Measurements from ENCODE around the gene CYP26C1.
"Not testable (repeated sequence)": the region's sequence is repeated elsewhere in the genome, so short reads cannot be mapped to it uniquely, and the experiment has no call there.

Gene CYP26C1

GRCh38 chr10:93095225-93095624, 34.6 kb downstream of the CYP26C1 start:
- WGBS, 2 experiments (ENCODE audit: insufficient coverage in 2 of 2): 67 to 78% methylated on average over 1 of the region's 1 CpG

GRCh38 chr10:93096901-93097300, 36.3 kb downstream of the CYP26C1 start:
- WGBS, 2 experiments (ENCODE audit: insufficient coverage in 2 of 2): 75 to 93% methylated on average over 2 to 5 of the region's 5 CpGs
- no peak overlapping the region for H3K4me3 ChIP-seq (ENCODE audit: extremely low read depth, insufficient read depth, low read length, poor library complexity, severe bottlenecking)
- H3K27ac ChIP-seq (ENCODE audit: low read depth, low read length, severe bottlenecking): no peak overlapping the region
- H3K36me3 ChIP-seq (ENCODE audit: control insufficient read depth, insufficient read depth, low read length): no peaks in the 10 kb centered on the region
- H3K9me3 ChIP-seq (ENCODE audit: control insufficient read depth, low read length): no peaks in the 10 kb centered on the region
- no peaks in the 10 kb centered on the region for H3K4me1 ChIP-seq (ENCODE audit: control insufficient read depth, insufficient read depth, low read length, poor library complexity, severe bottlenecking)

More at GRCh38 chr10:93095225-93095624, 34.6 kb downstream of the CYP26C1 start:
- Histone ChIP-seq H3K36me3 (ENCODE audit: control insufficient read depth, insufficient read depth, low read length) (no peaks in the 10 kb centered on the region), H3K9me3 (ENCODE audit: control insufficient read depth, low read length) (no peaks in the 10 kb centered on the region), H3K4me3 (ENCODE audit: extremely low read depth, insufficient read depth, low read length, poor library complexity, severe bottlenecking) (no peak overlapping the region), H3K4me1 (ENCODE audit: control insufficient read depth, insufficient read depth, low read length, poor library complexity, severe bottlenecking) (no peaks in the 10 kb centered on the region), H3K27ac (ENCODE audit: low read depth, low read length, severe bottlenecking) (no peak overlapping the region)

GRCh38 chr10:93097386-93097785, 36.8 kb downstream of the CYP26C1 start:
- Histone ChIP-seq H3K4me1 (ENCODE audit: control insufficient read depth, insufficient read depth, low read length, poor library complexity, severe bottlenecking) (no peaks in the 10 kb centered on the region), H3K27ac (ENCODE audit: low read depth, low read length, severe bottlenecking) (no peak overlapping the region), H3K9me3 (ENCODE audit: control insufficient read depth, low read length) (no peaks in the 10 kb centered on the region), H3K36me3 (ENCODE audit: control insufficient read depth, insufficient read depth, low read length) (no peaks in the 10 kb centered on the region), H3K4me3 (ENCODE audit: extremely low read depth, insufficient read depth, low read length, poor library complexity, severe bottlenecking) (no peak overlapping the region)
- 62 to 69% methylated on average over 7 of the region's 9 CpGs for WGBS, 2 experiments (ENCODE audit: insufficient coverage in 2 of 2)

- H3K4me1 ChIP-seq (ENCODE audit: control insufficient read depth, insufficient read depth, low read length, poor library complexity, severe bottlenecking): no peaks in the 10 kb centered on the region
- no peaks in the 10 kb centered on the region for H3K36me3 ChIP-seq (ENCODE audit: control insufficient read depth, insufficient read depth, low read length)
- no peak overlapping the region for H3K4me3 ChIP-seq (ENCODE audit: extremely low read depth, insufficient read depth, low read length, poor library complexity, severe bottlenecking)
- WGBS, 2 experiments (ENCODE audit: insufficient coverage in 2 of 2): 67 to 78% methylated on average over 1 of the region's 3 CpGs
- H3K9me3 ChIP-seq (ENCODE audit: control insufficient read depth, low read length): no peaks in the 10 kb centered on the region
- H3K27ac ChIP-seq (ENCODE audit: low read depth, low read length, severe bottlenecking): no peak overlapping the region
Measured at GRCh38 chr10:93098816-93099215, 38.2 kb downstream of the CYP26C1 start.

- Histone ChIP-seq H3K4me1 (ENCODE audit: control insufficient read depth, insufficient read depth, low read length, poor library complexity, severe bottlenecking) (no peaks in the 10 kb centered on the region), H3K27ac (ENCODE audit: low read depth, low read length, severe bottlenecking) (no peak overlapping the region), H3K9me3 (ENCODE audit: control insufficient read depth, low read length) (no peaks in the 10 kb centered on the region), H3K4me3 (ENCODE audit: extremely low read depth, insufficient read depth, low read length, poor library complexity, severe bottlenecking) (no peak overlapping the region), H3K36me3 (ENCODE audit: control insufficient read depth, insufficient read depth, low read length) (no peaks in the 10 kb centered on the region)
- WGBS, 2 experiments (ENCODE audit: insufficient coverage in 2 of 2): 93 to 97% methylated on average over 6 to 7 of the region's 7 CpGs
Measured at GRCh38 chr10:93099670-93100069, 39.1 kb downstream of the CYP26C1 start.

- 75 to 100% methylated on average over 1 to 2 of the region's 3 CpGs for WGBS, 2 experiments (ENCODE audit: insufficient coverage in 2 of 2)
- H3K36me3 ChIP-seq (ENCODE audit: control insufficient read depth, insufficient read depth, low read length); H3K9me3 ChIP-seq (ENCODE audit: control insufficient read depth, low read length); H3K27ac ChIP-seq (ENCODE audit: low read depth, low read length, severe bottlenecking); H3K4me1 ChIP-seq (ENCODE audit: control insufficient read depth, insufficient read depth, low read length, poor library complexity, severe bottlenecking); H3K4me3 ChIP-seq (ENCODE audit: extremely low read depth, insufficient read depth, low read length, poor library complexity, severe bottlenecking): not testable (repeated sequence)
Measured at GRCh38 chr10:93101148-93101547, 40.5 kb downstream of the CYP26C1 start.

GRCh38 chr10:93103953-93104352, 43.4 kb downstream of the CYP26C1 start:
- H3K9me3 ChIP-seq (ENCODE audit: control insufficient read depth, low read length): no peaks in the 10 kb centered on the region
- no CpG with 5 or more reads among the region's 1 CpG for whole genome bisulfite sequencing, 2 experiments (ENCODE audit: insufficient coverage in 2 of 2)
- no peak overlapping the region for H3K27ac ChIP-seq (ENCODE audit: low read depth, low read length, severe bottlenecking)
- H3K4me3 ChIP-seq (ENCODE audit: extremely low read depth, insufficient read depth, low read length, poor library complexity, severe bottlenecking): no peak overlapping the region
- H3K4me1 ChIP-seq (ENCODE audit: control insufficient read depth, insufficient read depth, low read length, poor library complexity, severe bottlenecking): no peaks in the 10 kb centered on the region
- no peaks in the 10 kb centered on the region for H3K36me3 ChIP-seq (ENCODE audit: control insufficient read depth, insufficient read depth, low read length)

GRCh38 chr10:93106631-93107072, 46.1 kb downstream of the CYP26C1 start:
- WGBS, 2 experiments (ENCODE audit: insufficient coverage in 2 of 2): 76 to 92% methylated on average over 2 of the region's 2 CpGs
- H3K36me3 ChIP-seq (ENCODE audit: control insufficient read depth, insufficient read depth, low read length): no peaks in the 10 kb centered on the region
- H3K4me1 ChIP-seq (ENCODE audit: control insufficient read depth, insufficient read depth, low read length, poor library complexity, severe bottlenecking): no peaks in the 10 kb centered on the region
- H3K4me3 ChIP-seq (ENCODE audit: extremely low read depth, insufficient read depth, low read length, poor library complexity, severe bottlenecking): no peak overlapping the region
- H3K9me3 ChIP-seq (ENCODE audit: control insufficient read depth, low read length): no peaks in the 10 kb centered on the region
- no peak overlapping the region for H3K27ac ChIP-seq (ENCODE audit: low read depth, low read length, severe bottlenecking)

GRCh38 chr10:93110472-93111146, 50.0 kb downstream of the CYP26C1 start:
- H3K9me3 ChIP-seq (ENCODE audit: control insufficient read depth, low read length): no peaks in the 10 kb centered on the region
- H3K4me3 ChIP-seq (ENCODE audit: extremely low read depth, insufficient read depth, low read length, poor library complexity, severe bottlenecking): no peak overlapping the region
- H3K27ac ChIP-seq (ENCODE audit: low read depth, low read length, severe bottlenecking): no peak overlapping the region
- WGBS, 2 experiments (ENCODE audit: insufficient coverage in 2 of 2): 74% methylated on average over 2 of the region's 3 CpGs; no CpG with 5 or more reads in 1 of the 2 experiments
- H3K4me1 ChIP-seq (ENCODE audit: control insufficient read depth, insufficient read depth, low read length, poor library complexity, severe bottlenecking): no peaks in the 10 kb centered on the region
- H3K36me3 ChIP-seq (ENCODE audit: control insufficient read depth, insufficient read depth, low read length): no peaks in the 10 kb centered on the region

GRCh38 chr10:93113042-93113441, 52.4 kb downstream of the CYP26C1 start:
- WGBS, 2 experiments (ENCODE audit: insufficient coverage in 2 of 2): 80 to 86% methylated on average over 2 of the region's 2 CpGs
- no peak overlapping the region for H3K27ac ChIP-seq (ENCODE audit: low read depth, low read length, severe bottlenecking)

GRCh38 chr10:93115661-93116383, 55.2 kb downstream of the CYP26C1 start:
- no peak overlapping the region for H3K27ac ChIP-seq (ENCODE audit: low read depth, low read length, severe bottlenecking)
- no peak overlapping the region for H3K4me3 ChIP-seq (ENCODE audit: extremely low read depth, insufficient read depth, low read length, poor library complexity, severe bottlenecking)
- H3K36me3 ChIP-seq (ENCODE audit: control insufficient read depth, insufficient read depth, low read length): no peaks in the 10 kb centered on the region
- H3K9me3 ChIP-seq (ENCODE audit: control insufficient read depth, low read length): no peaks in the 10 kb centered on the region
- H3K4me1 ChIP-seq (ENCODE audit: control insufficient read depth, insufficient read depth, low read length, poor library complexity, severe bottlenecking): no peaks in the 10 kb centered on the region
- WGBS, 2 experiments (ENCODE audit: insufficient coverage in 2 of 2): no CpG with 5 or more reads among the region's 4 CpGs

More at GRCh38 chr10:93113042-93113441, 52.4 kb downstream of the CYP26C1 start:
- Histone ChIP-seq H3K9me3 (ENCODE audit: control insufficient read depth, low read length) (no peaks in the 10 kb centered on the region), H3K4me3 (ENCODE audit: extremely low read depth, insufficient read depth, low read length, poor library complexity, severe bottlenecking) (no peak overlapping the region), H3K36me3 (ENCODE audit: control insufficient read depth, insufficient read depth, low read length) (no peaks in the 10 kb centered on the region), H3K4me1 (ENCODE audit: control insufficient read depth, insufficient read depth, low read length, poor library complexity, severe bottlenecking) (no peaks in the 10 kb centered on the region)

Measured in mesodermal cell (in vitro differentiated cells).